ENCODE results near the gene HIC1.

GRCh38 chr17:2013994-2014317 lies 40.9 kb upstream of the HIC1 start:
- TF ChIP-seq CTCF (IDR thresholded peaks at IDR 0.05; ENCODE audit: insufficient read depth, low read length) (no peak), POLR2AphosphoS5 (IDR thresholded peaks at IDR 0.05; ENCODE audit: low read depth) (no peak), REST (IDR thresholded peaks at IDR 0.05; ENCODE audit: insufficient replicate concordance, low read depth) (no peak), SPI1 (IDR thresholded peaks at IDR 0.05; ENCODE audit: borderline replicate concordance, low read depth) (no peak), GABPA (IDR thresholded peaks at IDR 0.05; ENCODE audit: low read depth) (no peak)

Measured in HL-60 (cell line).